Measurements from ENCODE around the gene SF1.
A peak's percentile ranks its signal among the peaks of the same experiment; 100 is the strongest.

The SF1 gene

DNA sequence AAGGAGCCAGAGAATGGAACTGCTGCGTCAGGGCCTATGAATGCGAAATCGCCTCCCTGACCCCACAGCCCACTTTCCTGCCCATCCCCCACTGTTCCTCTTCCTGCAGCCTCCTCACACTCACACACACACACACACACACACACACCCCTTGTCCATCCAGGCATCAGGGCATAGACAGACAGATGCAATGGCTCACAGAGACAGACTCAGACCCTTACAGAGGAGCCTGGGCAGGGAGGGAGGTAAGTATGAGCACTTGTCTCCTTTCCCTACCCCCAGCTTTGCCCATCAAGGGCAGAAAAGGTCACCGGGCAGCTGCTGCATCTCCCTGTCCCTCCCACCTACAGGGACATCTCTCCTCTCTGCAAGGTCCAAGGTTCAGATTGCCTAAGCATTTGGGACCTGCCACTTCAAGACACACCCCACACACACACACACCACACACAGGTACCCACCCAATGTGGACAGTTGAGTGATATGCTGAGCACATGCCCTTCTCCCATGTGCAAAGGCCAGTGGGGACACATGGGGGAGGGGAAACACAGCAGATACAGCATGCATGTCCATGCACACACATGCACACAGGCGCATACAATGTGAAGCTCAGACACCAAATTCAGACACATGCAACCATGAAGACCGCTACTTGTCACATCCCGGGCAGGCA is 53.3 kb downstream of the SF1 start:
- DNase-seq (ENCODE audit: low read depth), result no peak

DNA sequence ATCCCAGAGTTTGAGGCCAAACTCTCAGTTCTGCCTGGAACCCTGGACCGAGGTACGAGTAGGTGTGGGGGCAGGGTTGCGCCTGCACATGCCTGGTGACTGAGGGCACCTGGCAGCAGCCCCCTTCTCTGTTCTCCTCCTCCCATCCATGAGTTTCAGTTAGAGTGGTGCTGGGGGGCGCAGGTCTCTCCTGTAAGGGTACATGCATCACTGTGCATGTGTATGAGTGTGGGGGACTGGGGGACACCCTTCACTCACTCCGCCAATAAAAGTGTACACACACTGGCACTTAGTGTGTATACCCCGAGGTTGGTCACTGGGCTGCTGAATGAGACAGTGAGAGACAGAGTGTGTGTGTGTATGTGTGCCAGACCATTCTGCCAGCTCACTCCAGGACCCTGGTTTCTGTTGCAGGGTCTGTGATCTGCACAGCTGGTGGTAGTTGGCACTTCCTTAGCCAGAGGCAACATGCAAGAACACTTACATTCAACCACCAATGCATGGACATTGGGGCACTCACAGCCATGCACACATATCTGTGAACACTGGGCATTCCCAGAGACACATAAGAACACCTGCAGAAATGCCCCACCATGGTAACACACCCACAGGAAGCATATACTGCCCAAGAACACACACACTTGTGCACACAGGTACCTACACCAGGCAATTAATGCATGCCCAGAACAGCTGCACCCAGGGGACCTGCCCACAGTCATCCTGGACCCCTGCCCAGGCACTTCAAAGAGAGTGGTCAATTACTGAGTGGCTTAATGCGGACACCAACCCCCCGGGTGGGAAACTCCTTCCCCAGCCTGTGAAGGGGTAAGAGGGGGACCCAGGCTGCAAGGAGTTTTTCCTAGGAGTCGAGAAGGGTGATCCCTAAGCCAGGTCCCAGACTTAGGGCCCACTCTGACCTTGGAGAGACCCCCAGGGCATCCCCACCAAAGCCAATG is 54.2 kb downstream of the SF1 start:
- DNase-seq (ENCODE audit: low read depth), result no peak

- peak; percentile 72 for DNase-seq (ENCODE audit: low read depth)
Observed at GRCh38 chr11:64723117-64723906, 55.0 kb downstream of the SF1 start, which contains the start of gene NRXN2. Gene NRXN2, minus strand, starts transcription at chr11:64723197. Its CDS starts 9,498 bp downstream, at chr11:64713699.

DNA sequence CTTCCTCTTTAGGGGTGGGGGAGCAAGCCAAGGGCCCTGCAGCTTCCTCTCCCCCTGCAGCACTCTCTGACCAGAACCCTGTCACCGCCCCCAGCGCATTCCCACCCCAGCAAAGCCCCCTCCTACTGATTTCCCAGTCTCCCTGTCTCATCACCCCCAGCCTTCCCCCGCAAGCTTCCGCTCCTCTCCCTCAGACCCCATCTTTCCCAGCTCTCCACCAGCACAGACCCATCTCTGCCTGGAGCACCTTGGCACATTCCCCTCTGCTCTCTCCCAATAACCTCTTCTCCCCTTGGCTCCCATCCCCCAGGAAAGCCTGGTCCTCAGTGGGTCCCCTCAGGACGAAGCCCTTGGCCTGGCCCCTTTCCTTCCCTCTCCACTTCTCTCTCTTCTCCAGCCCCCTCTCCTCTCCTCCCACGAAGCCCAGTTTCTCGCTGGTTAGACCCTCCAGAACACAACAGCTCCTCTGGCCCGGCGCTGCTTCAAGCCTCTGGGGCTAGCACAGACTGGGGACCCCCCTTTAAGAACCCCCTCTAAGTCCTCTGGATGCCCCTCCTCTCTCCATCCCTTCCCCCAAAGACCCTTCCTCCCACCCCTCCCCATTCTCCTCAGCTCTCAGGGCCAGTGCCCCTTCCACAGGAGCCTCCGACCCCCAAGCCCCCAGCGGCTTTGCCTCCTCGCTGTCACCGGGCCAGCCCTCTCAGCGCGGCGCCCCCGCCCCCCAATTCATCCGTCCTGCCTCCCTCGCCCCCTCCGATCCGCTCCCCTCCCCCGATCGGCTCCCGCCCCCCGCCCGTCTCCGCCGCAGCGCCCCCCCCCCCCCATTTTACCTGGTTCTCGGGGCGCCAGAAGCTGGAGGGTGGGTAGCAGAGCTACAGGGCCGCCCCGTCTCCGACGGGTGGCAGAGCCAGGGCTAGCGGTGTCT is 55.9 kb downstream of the SF1 start:
- no peak for DNase-seq (ENCODE audit: low read depth)

- no peak for DNase-seq (ENCODE audit: low read depth)
Observed at GRCh38 chr11:64721359-64721699, 57.0 kb downstream of the SF1 start.

DNA sequence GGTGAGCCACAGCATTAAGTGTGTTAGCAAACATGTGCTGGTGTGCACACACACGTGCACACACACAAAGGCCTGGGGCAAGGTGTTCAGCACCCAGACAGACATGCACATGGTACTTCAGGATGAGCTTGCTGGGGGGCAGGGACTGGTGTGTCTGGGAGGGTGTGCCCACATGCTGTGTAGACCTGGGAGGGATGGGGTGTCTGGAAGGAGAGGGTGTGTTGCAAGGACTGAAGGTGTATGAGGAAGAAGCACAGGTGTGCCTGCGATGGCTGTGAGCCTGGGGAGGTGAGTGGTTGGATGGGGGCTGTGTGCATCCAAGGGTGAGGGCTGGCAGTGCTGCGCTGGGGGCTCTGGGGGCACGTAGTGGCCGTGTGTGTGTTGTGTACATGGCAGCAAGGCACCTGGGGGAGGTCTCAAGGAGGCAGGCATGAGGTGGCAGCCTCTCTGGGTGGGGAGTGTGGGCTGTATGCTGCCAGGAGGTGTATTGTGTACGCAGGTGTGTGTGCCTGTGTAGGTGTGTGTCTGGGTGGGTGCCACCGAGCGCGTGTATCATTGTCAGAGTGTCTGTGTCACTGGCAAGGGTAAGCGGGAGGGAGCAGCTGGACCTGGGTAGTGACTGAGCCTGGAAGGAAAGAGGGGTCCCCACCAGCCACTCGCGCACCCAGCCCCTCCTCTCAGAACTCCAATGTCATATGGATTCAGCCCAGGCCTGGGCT is 57.5 kb downstream of the SF1 start:
- DNase-seq (ENCODE audit: low read depth), result no peak

DNA sequence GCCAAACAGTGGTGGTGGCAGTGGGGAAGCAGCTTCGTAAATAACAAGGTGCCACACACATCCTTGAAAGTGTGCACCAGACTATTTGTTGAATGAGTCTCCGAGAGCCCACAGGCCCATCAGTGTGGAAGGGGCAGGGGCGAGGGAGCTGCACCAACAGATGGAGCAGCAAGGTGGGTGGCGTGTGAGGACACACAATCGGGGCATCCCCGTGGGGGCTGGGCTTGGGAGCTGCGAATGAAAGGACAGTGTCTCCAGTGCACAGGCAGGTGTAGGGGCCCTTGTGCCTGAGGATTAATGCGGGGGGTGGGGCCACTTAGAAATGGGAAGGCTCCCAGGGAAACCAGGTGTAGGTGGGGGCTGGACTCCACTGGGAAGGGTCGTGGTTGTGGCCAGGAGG is 58.2 kb downstream of the SF1 start:
- DNase-seq (ENCODE audit: low read depth), result no peak

GRCh38 chr11:64719406-64719805 is 58.9 kb downstream of the SF1 start:
- no peak for DNase-seq (ENCODE audit: low read depth)

GRCh38 chr11:64718780-64719124 is 59.6 kb downstream of the SF1 start:
- no peak for DNase-seq (ENCODE audit: low read depth)

GRCh38 chr11:64718084-64718779 is 60.1 kb downstream of the SF1 start:
- no peak for DNase-seq (ENCODE audit: low read depth)

GRCh38 chr11:64717268-64717578 is 61.1 kb downstream of the SF1 start:
- DNase-seq (ENCODE audit: low read depth), result no peak

GRCh38 chr11:64716473-64717267 is 61.7 kb downstream of the SF1 start:
- no peak for DNase-seq (ENCODE audit: low read depth)

- no peak for DNase-seq (ENCODE audit: low read depth)
Observed at GRCh38 chr11:64715756-64716472, 62.4 kb downstream of the SF1 start.

- DNase-seq (ENCODE audit: low read depth), result no peak
Observed at GRCh38 chr11:64715110-64715509, 63.2 kb downstream of the SF1 start.

- no peak for DNase-seq (ENCODE audit: low read depth)
Observed at GRCh38 chr11:64714666-64715065, 63.7 kb downstream of the SF1 start.
